DND-41 (cell line): ENCODE data around the gene NFKB2.

ENCODE experiments used
- ATAC-seq: fragments of 200-7000 bp; cut with Tn5 transposase; 3 replicates; pipeline ENCODE4 v1.9.1; 2021; ENCODE audit warnings: low read depth; ENCODE audit not compliant: insufficient read depth
- DNase-seq: peaks from one replicate; pipeline ENCODE4 v3.0.0-alpha.2; 2020
- H2AFZ ChIP-seq: 2 replicates; pipeline ENCODE4 v1.6.0; 2012; ENCODE audit warnings: low read depth, low read length
- H3K27ac ChIP-seq: 2 replicates; pipeline ENCODE4 v1.5.1; 2012; ENCODE audit warnings: low read length, inconsistent platforms
- H3K27me3 ChIP-seq: fragments of 200-600 bp; sonication (generic); 2 replicates; pipeline ENCODE4 v1.6.0; 2012; ENCODE audit warnings: low read length, mild to moderate bottlenecking, inconsistent platforms; ENCODE audit not compliant: insufficient read depth, poor library complexity
- H3K36me3 ChIP-seq: 2 replicates; pipeline ENCODE4 v1.5.1; 2012; ENCODE audit warnings: low read length, inconsistent platforms; ENCODE audit not compliant: insufficient read depth
- H3K4me1 ChIP-seq: 2 replicates; pipeline ENCODE4 v1.5.1; 2012; ENCODE audit warnings: mild to moderate bottlenecking, low read length; ENCODE audit not compliant: insufficient read depth
- H3K4me2 ChIP-seq: 2 replicates; pipeline ENCODE4 v1.6.0; 2012; ENCODE audit warnings: mild to moderate bottlenecking, moderate library complexity, low read length, inconsistent platforms; ENCODE audit not compliant: insufficient read depth
- H3K4me3 ChIP-seq, 2 experiments: fragments of 200-600 bp in 1 of 2; shearing (Covaris generic) in 1 of 2; 2 replicates each; pipeline ENCODE4 v1.5.1; 2012 to 2016; ENCODE audit warnings: inconsistent platforms in 2 of 2, low read length in 2 of 2, mild to moderate bottlenecking in 2 of 2, low read depth in 1 of 2, moderate library complexity in 1 of 2
- H3K79me2 ChIP-seq: 2 replicates; pipeline ENCODE4 v1.6.0; 2012; ENCODE audit warnings: low read length, inconsistent platforms; ENCODE audit not compliant: insufficient read depth
- H3K9ac ChIP-seq: 2 replicates; pipeline ENCODE4 v1.6.0; 2012; ENCODE audit warnings: low read depth, mild to moderate bottlenecking, inconsistent platforms, low read length, moderate library complexity
- H3K9me3 ChIP-seq: 2 replicates; pipeline ENCODE4 v1.5.1; 2012; ENCODE audit warnings: low read length, moderate library complexity, mild to moderate bottlenecking, inconsistent platforms; ENCODE audit not compliant: insufficient read depth, severe bottlenecking
- H4K20me1 ChIP-seq: 2 replicates; pipeline ENCODE4 v1.6.0; 2012; ENCODE audit warnings: low read length; ENCODE audit not compliant: insufficient read depth
- EZH2 ChIP-seq: IDR thresholded peaks from 3 replicates; pipeline ENCODE4 v1.6.1; 2012; ENCODE audit warnings: borderline replicate concordance, low read depth, mild to moderate bottlenecking, moderate library complexity, low read length, inconsistent platforms; ENCODE audit not compliant: severe bottlenecking
- TF ChIP-seq, protein P1 (sequence below): IDR thresholded peaks from 2 replicates; pipeline ENCODE4 v1.5.1; 2012; ENCODE audit warnings: borderline replicate concordance, low read length, moderate library complexity, mild to moderate bottlenecking; ENCODE audit not compliant: poor library complexity, severe bottlenecking; ENCODE audit errors: extremely low read depth

Gene NFKB2

DNA sequence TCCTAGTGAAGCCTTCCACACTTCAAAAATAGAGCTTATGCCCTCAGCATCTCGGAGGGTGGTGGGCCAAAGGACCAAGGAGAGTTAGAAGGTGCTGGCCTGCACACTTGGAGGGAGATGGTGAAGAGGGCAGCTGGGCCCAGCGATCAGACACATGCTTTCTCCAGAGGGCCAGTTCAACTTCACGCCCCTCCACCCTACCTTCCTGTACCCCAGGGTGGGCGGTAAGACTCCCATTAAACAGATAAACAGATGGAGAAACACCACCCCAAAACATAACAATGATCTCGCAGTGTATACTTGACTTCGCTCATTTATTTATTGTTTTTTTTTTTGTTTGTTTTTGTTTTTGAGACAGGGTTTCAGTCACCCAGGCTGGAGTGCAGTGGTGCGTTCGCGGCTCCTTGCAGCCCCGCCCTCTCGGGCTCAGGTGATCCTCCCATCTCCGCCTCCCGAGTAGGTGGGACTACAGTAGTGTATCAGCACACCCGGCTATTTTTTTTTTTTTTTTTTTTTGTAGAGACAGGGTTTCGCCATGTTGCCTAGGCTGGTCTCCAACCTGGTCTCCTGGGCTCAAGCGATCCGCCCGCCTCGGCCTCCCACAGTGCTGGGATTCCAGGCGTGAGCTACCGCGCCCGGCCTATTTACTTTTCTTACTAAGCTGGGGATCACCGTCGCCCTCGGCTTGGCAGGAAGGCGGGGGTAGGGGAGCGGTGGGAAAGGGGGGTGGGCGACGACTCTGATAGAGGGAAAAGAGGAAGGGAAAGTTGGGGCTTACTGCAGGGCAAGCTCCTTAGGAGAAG lies 54.0 kb downstream of the NFKB2 start:
- Histone ChIP-seq H3K4me3 (peak overlapping the region; percentile 32 to 72; a peak in 3 of 4 replicates), H3K9me3 (no peaks in the 10 kb centered on the region), H3K36me3 (peaks cover 12% of the 10 kb centered on the region), H3K27ac (peak overlapping the region; percentile 75), H2AFZ (peak overlapping the region; percentile 85), H3K79me2 (peaks cover 19% of the 10 kb centered on the region), H3K4me1 (peaks cover 28% of the 10 kb centered on the region), H3K4me2 (peak overlapping the region; percentile 87), H3K27me3 (no peaks in the 10 kb centered on the region), H4K20me1 (0 out of 2 replicates have a peak, but pooled peaks cover 4% of the 10 kb centered on the region), H3K9ac (peak overlapping the region; percentile 97)
- peak; percentile 66 for ATAC-seq
- TF ChIP-seq, protein P1, sequence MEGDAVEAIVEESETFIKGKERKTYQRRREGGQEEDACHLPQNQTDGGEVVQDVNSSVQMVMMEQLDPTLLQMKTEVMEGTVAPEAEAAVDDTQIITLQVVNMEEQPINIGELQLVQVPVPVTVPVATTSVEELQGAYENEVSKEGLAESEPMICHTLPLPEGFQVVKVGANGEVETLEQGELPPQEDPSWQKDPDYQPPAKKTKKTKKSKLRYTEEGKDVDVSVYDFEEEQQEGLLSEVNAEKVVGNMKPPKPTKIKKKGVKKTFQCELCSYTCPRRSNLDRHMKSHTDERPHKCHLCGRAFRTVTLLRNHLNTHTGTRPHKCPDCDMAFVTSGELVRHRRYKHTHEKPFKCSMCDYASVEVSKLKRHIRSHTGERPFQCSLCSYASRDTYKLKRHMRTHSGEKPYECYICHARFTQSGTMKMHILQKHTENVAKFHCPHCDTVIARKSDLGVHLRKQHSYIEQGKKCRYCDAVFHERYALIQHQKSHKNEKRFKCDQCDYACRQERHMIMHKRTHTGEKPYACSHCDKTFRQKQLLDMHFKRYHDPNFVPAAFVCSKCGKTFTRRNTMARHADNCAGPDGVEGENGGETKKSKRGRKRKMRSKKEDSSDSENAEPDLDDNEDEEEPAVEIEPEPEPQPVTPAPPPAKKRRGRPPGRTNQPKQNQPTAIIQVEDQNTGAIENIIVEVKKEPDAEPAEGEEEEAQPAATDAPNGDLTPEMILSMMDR, result no peak
- TF ChIP-seq EZH2, result no peak
- DNase-seq, result peak; percentile 80

GRCh38 chr10:102450124-102450373 lies 54.5 kb downstream of the NFKB2 start:
- ATAC-seq, result peak; percentile 15; the same call in 1 of the 3 replicates

GRCh38 chr10:102450374-102451104 lies 55.0 kb downstream of the NFKB2 start:
- peak; percentile 87 for DNase-seq
- Histone ChIP-seq H3K36me3 (peaks cover 12% of the 10 kb centered on the region), H3K27me3 (no peaks in the 10 kb centered on the region), H4K20me1 (0 out of 2 replicates have a peak, but pooled peaks cover 4% of the 10 kb centered on the region), H3K9me3 (no peaks in the 10 kb centered on the region), H2AFZ (peak overlapping the region; percentile 85), H3K79me2 (peaks cover 19% of the 10 kb centered on the region), H3K27ac (peak overlapping the region; percentile 75), H3K9ac (peak overlapping the region; percentile 97), H3K4me2 (peak overlapping the region; percentile 87), H3K4me1 (peaks cover 28% of the 10 kb centered on the region), H3K4me3 (peak overlapping the region; percentile 72 to 94)
- TF ChIP-seq EZH2, result no peak
- TF ChIP-seq, protein P1, result no peak
- ATAC-seq, result peak; percentile 81

More at GRCh38 chr10:102450124-102450373, 54.5 kb downstream of the NFKB2 start:
- no peak for DNase-seq
- Histone ChIP-seq H3K9me3 (no peaks in the 10 kb centered on the region), H3K27me3 (no peaks in the 10 kb centered on the region), H3K4me1 (peaks cover 28% of the 10 kb centered on the region), H3K9ac (peak overlapping the region; percentile 97), H2AFZ (peak overlapping the region; percentile 85), H3K79me2 (peaks cover 19% of the 10 kb centered on the region), H3K4me2 (peak overlapping the region; percentile 87), H3K4me3 (peak overlapping the region; percentile 32 to 72; a peak in 3 of 4 replicates), H4K20me1 (0 out of 2 replicates have a peak, but pooled peaks cover 4% of the 10 kb centered on the region), H3K27ac (peak overlapping the region; percentile 75), H3K36me3 (peaks cover 12% of the 10 kb centered on the region)
- no peak for TF ChIP-seq EZH2
- TF ChIP-seq, protein P1, result no peak
